HepG2 (cell line): Measurements from ENCODE around the gene SKIC2. TPM values are rescaled to one million over a fixed set of nuclear protein-coding genes. Genes with fewer than 3 reads are reported as not detected.

Experiments used
- BRCA1 ChIP-seq: sonication (generic); formaldehyde crosslinking; IDR thresholded peaks from 2 replicates; pipeline ENCODE4 v1.4.0; 2020; ENCODE audit warnings: missing genetic modification reagents
- DZIP1 ChIP-seq: sonication (generic); formaldehyde crosslinking; IDR thresholded peaks from 2 replicates; pipeline ENCODE4 v1.5.0; 2020; ENCODE audit warnings: mild to moderate bottlenecking, missing genetic modification reagents
- E2F5 ChIP-seq: sonication (generic); formaldehyde crosslinking; conservative IDR thresholded peaks from 2 replicates; pipeline ENCODE4 v1.4.0; 2020; ENCODE audit warnings: missing genetic modification reagents
- ERF ChIP-seq: IDR thresholded peaks from 2 replicates; pipeline ENCODE4 v1.6.1; 2018; ENCODE audit warnings: missing biosample characterization, missing genetic modification reagents
- GZF1 ChIP-seq: sonication (generic); formaldehyde crosslinking; IDR thresholded peaks from 2 replicates; pipeline ENCODE4 v1.5.1; 2020; ENCODE audit warnings: mild to moderate bottlenecking, missing genetic modification reagents
- MBNL3 ChIP-seq: fragments of 250-450 bp; sonication (Bioruptor Pico); conservative IDR thresholded peaks from 2 replicates; pipeline ENCODE4 v1.8.0; 2022; ENCODE audit warnings: mild to moderate bottlenecking, inconsistent platforms
- MEF2D ChIP-seq: sonication (generic); formaldehyde crosslinking; IDR thresholded peaks from 2 replicates; pipeline ENCODE4 v1.5.1; 2020; ENCODE audit warnings: mild to moderate bottlenecking, missing genetic modification reagents
- MEIS1 ChIP-seq: sonication (generic); formaldehyde crosslinking; IDR thresholded peaks from 2 replicates; pipeline ENCODE4 v1.9.0; 2021; ENCODE audit warnings: mild to moderate bottlenecking, missing genetic modification reagents, moderate library complexity, borderline replicate concordance
- NFE2L2 ChIP-seq: fragments of 150-350 bp; IDR thresholded peaks from 2 replicates; pipeline ENCODE4 v1.6.1; 2014; ENCODE audit warnings: low read length
- NR0B2 ChIP-seq: sonication (generic); formaldehyde crosslinking; IDR thresholded peaks from 2 replicates; pipeline ENCODE4 v1.4.0; 2020; ENCODE audit warnings: mild to moderate bottlenecking, missing genetic modification reagents
- PHF8 ChIP-seq: sonication (generic); formaldehyde crosslinking; IDR thresholded peaks from 2 replicates; pipeline ENCODE4 v1.5.0; 2020; ENCODE audit warnings: missing genetic modification reagents
- REL ChIP-seq: sonication (generic); formaldehyde crosslinking; conservative IDR thresholded peaks from 2 replicates; pipeline ENCODE4 v1.8.0; 2022; ENCODE audit warnings: mild to moderate bottlenecking, missing genetic modification reagents, moderate library complexity
- RFX1 ChIP-seq: fragments of 450-650 bp; IDR thresholded peaks from 2 replicates; pipeline ENCODE4 v1.6.1; 2017
- RXRB ChIP-seq: IDR thresholded peaks from 2 replicates; pipeline ENCODE4 v1.6.1; 2016; ENCODE audit warnings: borderline replicate concordance, missing genetic modification reagents, missing compliant biosample characterization
- SAP130 ChIP-seq: IDR thresholded peaks from 2 replicates; pipeline ENCODE4 v1.6.1; 2016; ENCODE audit warnings: low read depth
- XBP1 ChIP-seq: sonication (generic); formaldehyde crosslinking; IDR thresholded peaks from 2 replicates; pipeline ENCODE4 v1.5.0; 2020; ENCODE audit warnings: missing genetic modification reagents
- ZBTB3 ChIP-seq: sonication (generic); formaldehyde crosslinking; IDR thresholded peaks from 2 replicates; pipeline ENCODE4 v1.4.0; 2020; ENCODE audit warnings: low read depth, mild to moderate bottlenecking, moderate library complexity, missing genetic modification reagents, borderline replicate concordance
- ZBTB8A ChIP-seq: sonication (generic); formaldehyde crosslinking; IDR thresholded peaks from 2 replicates; pipeline ENCODE4 v1.4.0; 2020; ENCODE audit warnings: mild to moderate bottlenecking, low read depth, missing genetic modification reagents, borderline replicate concordance
- ZNF232 ChIP-seq: sonication (generic); formaldehyde crosslinking; IDR thresholded peaks from 2 replicates; pipeline ENCODE4 v1.4.0; 2020; ENCODE audit warnings: missing genetic modification reagents, borderline replicate concordance
- ZNF326 ChIP-seq: sonication (generic); formaldehyde crosslinking; IDR thresholded peaks from 2 replicates; pipeline ENCODE4 v1.4.0; 2020; ENCODE audit warnings: missing genetic modification reagents, borderline replicate concordance
- ZNF430 ChIP-seq: sonication (generic); formaldehyde crosslinking; IDR thresholded peaks from 2 replicates; pipeline ENCODE4 v1.9.0; 2021; ENCODE audit warnings: mild to moderate bottlenecking, missing genetic modification reagents
- ZNF501 ChIP-seq: sonication (generic); formaldehyde crosslinking; IDR thresholded peaks from 2 replicates; pipeline ENCODE4 v1.5.1; 2020; ENCODE audit warnings: mild to moderate bottlenecking, moderate library complexity, missing genetic modification reagents
- ZNF556 ChIP-seq: sonication (generic); formaldehyde crosslinking; IDR thresholded peaks from 2 replicates; pipeline ENCODE4 v1.4.0; 2020; ENCODE audit warnings: mild to moderate bottlenecking, missing genetic modification reagents, borderline replicate concordance
- ZNF672 ChIP-seq: sonication (generic); formaldehyde crosslinking; IDR thresholded peaks from 2 replicates; pipeline ENCODE4 v1.8.1; 2022; ENCODE audit warnings: missing genetic modification reagents
- ZNF691 ChIP-seq: sonication (generic); formaldehyde crosslinking; IDR thresholded peaks from 2 replicates; pipeline ENCODE4 v1.4.0; 2020; ENCODE audit warnings: missing genetic modification reagents, low read depth, mild to moderate bottlenecking, borderline replicate concordance
- ZNF709 ChIP-seq: sonication (generic); formaldehyde crosslinking; IDR thresholded peaks from 2 replicates; pipeline ENCODE4 v1.5.0; 2020; ENCODE audit warnings: mild to moderate bottlenecking, missing genetic modification reagents
- ZNF720 ChIP-seq: sonication (generic); formaldehyde crosslinking; IDR thresholded peaks from 2 replicates; pipeline ENCODE4 v1.4.0; 2020; ENCODE audit warnings: missing genetic modification reagents
- polyA plus RNA-seq, 8 experiments: library from polyadenylated mRNA; depleted of rRNA in 3 of 8; stranded (reverse) in 7 of 8; unstranded in 1 of 8; fragments of >200 nt; fragmentation: Illumina TruSeq in 4 of 8; extraction: Trizol in 4 of 8; gene quantifications; 2 replicates each; pipeline versions ENCODE4 v1.2.1 to v1.2.3, GENCODE V29; 2011 to 2016; ENCODE audit warnings: low read depth in 4 of 8, missing spikeins in 1 of 8, mixed read lengths in 1 of 8; ENCODE audit not compliant: insufficient read depth in 1 of 8
- total RNA-seq, 5 experiments: library from RNA; depleted of rRNA; stranded (reverse); fragments of >200 nt; fragmentation: Illumina TruSeq; extraction: Trizol; gene quantifications; 2 replicates each; pipeline ENCODE4 v1.2.3, GENCODE V29; 2016; ENCODE audit warnings: low read depth in 1 of 5

SKIC2 gene
- total and polyA plus RNA-seq, 2 of the 13 experiments (the other 11 are each of a cell fraction or from before 2014, with no cell fraction given): 67.1 to 68.4 TPM

- TF ChIP-seq ZNF720 (CRISPR knock-in tag): no peak
- no peak; the same call in 1 of the 2 replicates for TF ChIP-seq NR0B2 (CRISPR knock-in tag)
- TF ChIP-seq ZNF691: 0 out of 2 replicates have a peak, but pooled peaks have one; percentile 16
- 0 out of 2 replicates have a peak, but pooled peaks have one; percentile 1 for TF ChIP-seq MEF2D (CRISPR knock-in tag)
- no peak for TF ChIP-seq PHF8
- TF ChIP-seq SAP130: no peak
- peak; percentile 54; the same call in 1 of the 2 replicates for TF ChIP-seq ZBTB3 (CRISPR knock-in tag)
- no peak for TF ChIP-seq ZNF430 (CRISPR knock-in tag)
- TF ChIP-seq ZNF326 (CRISPR knock-in tag): no peak
- TF ChIP-seq GZF1 (CRISPR knock-in tag): no peak
- TF ChIP-seq NFE2L2: no peak
- peak; percentile 9; the same call in 1 of the 2 replicates for TF ChIP-seq ZNF709 (CRISPR knock-in tag)
- TF ChIP-seq ZNF556: 0 out of 2 replicates have a peak, but pooled peaks have one; percentile 19
- no peak for TF ChIP-seq ZBTB8A (CRISPR knock-in tag)
- no peak for TF ChIP-seq ZNF672 (CRISPR knock-in tag)
- TF ChIP-seq ZNF501: peak; percentile 11; the same call in 1 of the 2 replicates
- TF ChIP-seq BRCA1 (CRISPR knock-in tag): no peak; the same call in 1 of the 2 replicates
- TF ChIP-seq MEIS1 (CRISPR knock-in tag): no peak
- no peak for TF ChIP-seq ZNF232 (CRISPR knock-in tag)
- no peak for TF ChIP-seq E2F5 (CRISPR knock-in tag)
- TF ChIP-seq REL (CRISPR knock-in tag): no peak
- TF ChIP-seq ERF (CRISPR knock-in tag): no peak
- no peak for TF ChIP-seq XBP1 (CRISPR knock-in tag)
- TF ChIP-seq RFX1: no peak
- TF ChIP-seq MBNL3 (CRISPR knock-in tag): no peak
- TF ChIP-seq RXRB (CRISPR knock-in tag): no peak
- TF ChIP-seq DZIP1 (CRISPR knock-in tag): peak; percentile 8; the same call in 1 of the 2 replicates
Observed at GRCh38 chr6:31972709-31973350, 13.9 kb downstream of the SKIC2 start (continued).
